Hepatocyte (in vitro differentiated cells): Measurements from ENCODE around the gene IZUMO1.

Experiments used
- EZH2 ChIP-seq: fragments of 200-600 bp; sonication (generic); IDR thresholded peaks from 2 replicates; pipeline ENCODE4 v1.6.1; 2016; ENCODE audit warnings: antibody characterized with exemption, mild to moderate bottlenecking, borderline replicate concordance
- EZH2phosphoT487 ChIP-seq: fragments of 200-600 bp; sonication (generic); IDR thresholded peaks from one replicate; pipeline ENCODE4 v1.6.1; 2018; ENCODE audit warnings: antibody characterized with exemption, mild to moderate bottlenecking, low read depth, moderate library complexity; ENCODE audit not compliant: unreplicated experiment, severe bottlenecking
- TF ChIP-seq, protein P1 (sequence below): fragments of 200-600 bp; sonication (generic); IDR thresholded peaks from 2 replicates; pipeline ENCODE4 v1.5.1; 2016; ENCODE audit warnings: antibody characterized with exemption, mild to moderate bottlenecking; ENCODE audit not compliant: poor library complexity

DNA sequence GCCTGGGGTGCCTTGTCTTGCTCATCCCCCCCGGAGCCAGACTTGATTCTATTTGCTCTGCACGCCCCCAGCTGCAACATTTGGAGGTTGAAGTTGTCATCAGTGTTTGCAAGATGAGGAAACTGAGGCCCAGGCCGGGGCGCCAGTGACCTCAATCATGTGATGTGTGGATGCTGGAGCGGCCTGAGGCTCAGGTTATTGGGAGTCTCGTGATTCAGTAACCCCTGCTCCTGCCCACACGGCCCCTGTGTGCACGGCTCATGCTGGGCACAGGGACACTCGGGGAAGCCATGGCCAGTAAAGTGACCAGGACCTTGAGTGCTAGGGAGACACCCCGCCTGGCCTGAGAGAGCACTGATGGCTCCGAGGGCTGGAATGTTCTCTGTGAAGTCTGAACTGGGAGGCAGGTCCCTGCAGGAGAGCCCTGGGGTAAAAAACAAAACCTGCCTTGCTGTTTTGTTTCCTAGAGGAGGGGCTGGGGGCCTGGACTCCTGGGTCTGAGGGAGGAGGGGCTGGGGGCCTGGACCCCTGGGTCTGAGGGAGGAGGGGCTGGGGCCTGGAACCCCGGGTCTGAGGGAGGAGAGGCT is 10.5 kb upstream of the IZUMO1 start:
- TF ChIP-seq, protein P1, sequence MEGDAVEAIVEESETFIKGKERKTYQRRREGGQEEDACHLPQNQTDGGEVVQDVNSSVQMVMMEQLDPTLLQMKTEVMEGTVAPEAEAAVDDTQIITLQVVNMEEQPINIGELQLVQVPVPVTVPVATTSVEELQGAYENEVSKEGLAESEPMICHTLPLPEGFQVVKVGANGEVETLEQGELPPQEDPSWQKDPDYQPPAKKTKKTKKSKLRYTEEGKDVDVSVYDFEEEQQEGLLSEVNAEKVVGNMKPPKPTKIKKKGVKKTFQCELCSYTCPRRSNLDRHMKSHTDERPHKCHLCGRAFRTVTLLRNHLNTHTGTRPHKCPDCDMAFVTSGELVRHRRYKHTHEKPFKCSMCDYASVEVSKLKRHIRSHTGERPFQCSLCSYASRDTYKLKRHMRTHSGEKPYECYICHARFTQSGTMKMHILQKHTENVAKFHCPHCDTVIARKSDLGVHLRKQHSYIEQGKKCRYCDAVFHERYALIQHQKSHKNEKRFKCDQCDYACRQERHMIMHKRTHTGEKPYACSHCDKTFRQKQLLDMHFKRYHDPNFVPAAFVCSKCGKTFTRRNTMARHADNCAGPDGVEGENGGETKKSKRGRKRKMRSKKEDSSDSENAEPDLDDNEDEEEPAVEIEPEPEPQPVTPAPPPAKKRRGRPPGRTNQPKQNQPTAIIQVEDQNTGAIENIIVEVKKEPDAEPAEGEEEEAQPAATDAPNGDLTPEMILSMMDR, result no peak
- TF ChIP-seq EZH2phosphoT487 (no peak), EZH2 (no peak)
